Retina (tissue), 1 donor: ENCODE data around the gene ADK.

Experiments used
- DNase-seq: peaks from one replicate; pipeline ENCODE4 v3.0.0-alpha.2; 2016

The ADK gene

DNA sequence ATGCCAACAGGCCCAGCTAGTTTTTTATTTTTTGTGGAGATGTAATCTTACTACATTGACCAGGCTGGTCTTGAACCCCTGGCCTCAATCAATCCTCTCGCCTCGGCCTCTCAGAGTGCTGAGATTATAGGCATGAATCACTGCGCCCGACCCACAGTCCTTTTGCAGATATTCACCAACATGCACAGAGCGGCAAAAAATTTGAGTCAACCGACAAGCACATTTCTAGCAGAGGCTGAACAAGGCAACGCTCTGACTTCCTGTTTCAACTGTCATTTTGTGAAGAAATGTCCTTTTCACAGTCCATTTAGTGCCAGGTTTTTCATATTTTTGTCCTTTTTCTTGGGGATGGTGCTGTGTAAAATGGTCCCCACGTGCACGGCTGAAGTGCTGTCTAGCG lies 604.3 kb downstream of the ADK start:
- DNase-seq: no peak
